DND-41 (cell line): ENCODE data around the gene GTF3C2.

ENCODE experiments used
- EZH2 ChIP-seq: IDR thresholded peaks from 3 replicates; pipeline ENCODE4 v1.6.1; 2012; ENCODE audit warnings: borderline replicate concordance, low read depth, mild to moderate bottlenecking, moderate library complexity, low read length, inconsistent platforms; ENCODE audit not compliant: severe bottlenecking
- TF ChIP-seq, protein P1 (sequence below): IDR thresholded peaks from 2 replicates; pipeline ENCODE4 v1.5.1; 2012; ENCODE audit warnings: borderline replicate concordance, low read length, moderate library complexity, mild to moderate bottlenecking; ENCODE audit not compliant: poor library complexity, severe bottlenecking; ENCODE audit errors: extremely low read depth

DNA sequence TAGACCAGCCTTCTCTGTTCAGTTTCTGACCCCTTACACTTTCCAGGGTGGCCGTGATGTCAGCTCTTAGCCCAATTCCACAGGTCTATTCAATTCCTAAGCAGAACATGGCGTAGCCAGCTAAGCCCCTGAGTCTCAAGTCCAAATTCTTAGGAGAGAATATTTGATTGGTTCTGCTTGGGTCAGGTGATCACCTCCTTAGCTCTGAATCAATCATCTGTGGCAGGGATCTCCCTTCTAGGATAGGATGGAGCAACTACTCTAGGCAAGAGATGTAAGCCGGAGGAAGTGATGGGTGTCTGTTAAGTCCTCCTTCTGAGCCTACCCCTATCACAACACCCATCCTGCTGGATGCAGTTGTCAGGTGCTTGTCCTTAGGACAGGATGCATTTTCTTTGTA, 59.4 kb downstream of the GTF3C2 start:
- TF ChIP-seq, protein P1, sequence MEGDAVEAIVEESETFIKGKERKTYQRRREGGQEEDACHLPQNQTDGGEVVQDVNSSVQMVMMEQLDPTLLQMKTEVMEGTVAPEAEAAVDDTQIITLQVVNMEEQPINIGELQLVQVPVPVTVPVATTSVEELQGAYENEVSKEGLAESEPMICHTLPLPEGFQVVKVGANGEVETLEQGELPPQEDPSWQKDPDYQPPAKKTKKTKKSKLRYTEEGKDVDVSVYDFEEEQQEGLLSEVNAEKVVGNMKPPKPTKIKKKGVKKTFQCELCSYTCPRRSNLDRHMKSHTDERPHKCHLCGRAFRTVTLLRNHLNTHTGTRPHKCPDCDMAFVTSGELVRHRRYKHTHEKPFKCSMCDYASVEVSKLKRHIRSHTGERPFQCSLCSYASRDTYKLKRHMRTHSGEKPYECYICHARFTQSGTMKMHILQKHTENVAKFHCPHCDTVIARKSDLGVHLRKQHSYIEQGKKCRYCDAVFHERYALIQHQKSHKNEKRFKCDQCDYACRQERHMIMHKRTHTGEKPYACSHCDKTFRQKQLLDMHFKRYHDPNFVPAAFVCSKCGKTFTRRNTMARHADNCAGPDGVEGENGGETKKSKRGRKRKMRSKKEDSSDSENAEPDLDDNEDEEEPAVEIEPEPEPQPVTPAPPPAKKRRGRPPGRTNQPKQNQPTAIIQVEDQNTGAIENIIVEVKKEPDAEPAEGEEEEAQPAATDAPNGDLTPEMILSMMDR, result no peak
- no peak for TF ChIP-seq EZH2
